HL-60/S4 treated with phorbol 12-myristate 13-acetate at 8.2 ng/mL for 4 days and 3 days (cell line): ENCODE measurements around the gene PLEKHH1.

ENCODE experiments used
- in situ Hi-C: fragments of 300-500 bp; cut with MboI; formaldehyde crosslinking; loops from 2 replicates; pipeline ENCODE4 v1.15.0; 2022; ENCODE audit warnings: low sequenced_read_pairs

Gene PLEKHH1

GRCh38 chr14:67532998-67533753 is at the start of gene PLEKHH1:
Gene PLEKHH1, plus strand, starts transcription at chr14:67533290. Its CDS starts 8,578 bp downstream, at chr14:67541868.
- in situ Hi-C loops = no loop called here

- in situ Hi-C loops = no loop called here
These were observed 49.4 kb upstream of the PLEKHH1 start for GRCh38 chr14:67483579-67484285.

GRCh38 chr14:67485501-67486095 is 47.5 kb upstream of the PLEKHH1 start:
- in situ Hi-C loops = no loop called here

GRCh38 chr14:67486890-67487289 is 46.2 kb upstream of the PLEKHH1 start:
- in situ Hi-C loops = no loop called here

GRCh38 chr14:67487332-67487731 is 45.8 kb upstream of the PLEKHH1 start:
- in situ Hi-C loops = no loop called here

GRCh38 chr14:67487937-67488893 is 44.9 kb upstream of the PLEKHH1 start, which contains the start of gene TMEM229B:
Gene TMEM229B, minus strand, starts transcription at chr14:67488721. Its CDS starts 14,798 bp downstream, at chr14:67473923.
- in situ Hi-C loops = no loop called here

- in situ Hi-C loops = no loop called here
These were observed 42.9 kb upstream of the PLEKHH1 start for GRCh38 chr14:67490196-67490595.

- in situ Hi-C loops = no loop called here
These were observed 41.8 kb upstream of the PLEKHH1 start for GRCh38 chr14:67491285-67491684.

- in situ Hi-C loops = no loop called here
These were observed 41.2 kb upstream of the PLEKHH1 start for GRCh38 chr14:67491741-67492507.

- in situ Hi-C loops = no loop called here
These were observed 40.6 kb upstream of the PLEKHH1 start for GRCh38 chr14:67492538-67492937.

- in situ Hi-C loops = no loop called here
These were observed 39.9 kb upstream of the PLEKHH1 start for GRCh38 chr14:67493092-67493717.

GRCh38 chr14:67495827-67496226 is 37.3 kb upstream of the PLEKHH1 start:
- in situ Hi-C loops = no loop called here

GRCh38 chr14:67497216-67497615 is 35.9 kb upstream of the PLEKHH1 start:
- in situ Hi-C loops = no loop called here

- in situ Hi-C loops = no loop called here
These were observed 35.4 kb upstream of the PLEKHH1 start for GRCh38 chr14:67497716-67498115.

GRCh38 chr14:67500981-67501380 is 32.1 kb upstream of the PLEKHH1 start:
- in situ Hi-C loops = no loop called here

- in situ Hi-C loops = no loop called here
These were observed 31.4 kb upstream of the PLEKHH1 start for GRCh38 chr14:67501670-67502069.

- in situ Hi-C loops = no loop called here
These were observed 30.2 kb upstream of the PLEKHH1 start for GRCh38 chr14:67502867-67503266.

GRCh38 chr14:67503331-67503730 is 29.8 kb upstream of the PLEKHH1 start:
- in situ Hi-C loops = no loop called here

- in situ Hi-C loops = no loop called here
These were observed 27.8 kb upstream of the PLEKHH1 start for GRCh38 chr14:67505254-67505653.
